Coronary artery (tissue), 2 donors: ENCODE measurements around the gene PATJ.

Experiments
- DNase-seq: peaks from one replicate; pipeline ENCODE4 v3.0.0-alpha.2; 2017; ENCODE audit warnings: low spot score
- H3K27ac ChIP-seq, 2 donors: fragments of 200-600 bp; sonication (generic); one replicate each; pipeline ENCODE4 v1.5.1; 2016 to 2019
- H3K4me3 ChIP-seq: fragments of 200-600 bp; sonication (generic); 2 replicates; pipeline ENCODE4 v1.5.1; 2016; ENCODE audit warnings: mild to moderate bottlenecking, moderate library complexity
- TF ChIP-seq, protein P1 (sequence below): fragments of 200-600 bp; sonication (generic); IDR thresholded peaks from one replicate; pipeline ENCODE4 v1.5.1; 2019; ENCODE audit warnings: antibody characterized with exemption

PATJ gene

DNA sequence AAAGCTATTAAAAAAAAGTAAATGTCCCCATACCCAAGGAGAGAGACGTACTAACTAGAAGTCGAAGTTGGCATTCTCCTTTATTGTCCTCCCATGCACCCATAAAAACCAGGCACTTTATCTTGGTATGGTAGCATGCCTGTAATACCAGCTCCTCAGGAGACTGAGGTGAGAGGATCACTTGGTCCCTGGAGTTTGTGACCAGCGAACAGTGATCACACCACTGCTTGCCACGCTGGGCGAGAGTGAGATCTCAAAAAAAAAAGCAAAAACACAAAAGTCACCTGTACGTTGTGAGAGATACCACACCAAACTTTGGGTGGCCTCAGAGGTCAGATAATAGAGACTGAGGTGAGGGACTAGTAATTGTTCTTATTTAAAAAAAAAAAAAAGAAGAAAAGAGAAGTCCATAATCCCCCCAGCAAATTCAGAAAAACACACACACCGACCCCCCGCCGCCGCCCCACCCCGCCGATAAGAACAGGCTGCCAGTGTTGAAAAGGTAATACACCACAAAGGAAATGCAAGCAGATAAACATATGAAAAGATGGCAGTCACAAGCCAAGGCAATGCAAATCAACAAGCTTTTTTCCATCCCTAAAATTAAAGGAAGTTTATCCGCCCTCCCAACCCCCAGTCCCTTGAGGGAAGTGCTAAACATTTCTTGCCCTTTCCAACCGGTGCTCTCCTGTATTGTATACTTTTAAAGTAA, 455.9 kb downstream of the PATJ start:
- Histone ChIP-seq H3K27ac (no peak overlapping the region), H3K4me3 (no peak overlapping the region)
- DNase-seq: no peak
- TF ChIP-seq, protein P1, sequence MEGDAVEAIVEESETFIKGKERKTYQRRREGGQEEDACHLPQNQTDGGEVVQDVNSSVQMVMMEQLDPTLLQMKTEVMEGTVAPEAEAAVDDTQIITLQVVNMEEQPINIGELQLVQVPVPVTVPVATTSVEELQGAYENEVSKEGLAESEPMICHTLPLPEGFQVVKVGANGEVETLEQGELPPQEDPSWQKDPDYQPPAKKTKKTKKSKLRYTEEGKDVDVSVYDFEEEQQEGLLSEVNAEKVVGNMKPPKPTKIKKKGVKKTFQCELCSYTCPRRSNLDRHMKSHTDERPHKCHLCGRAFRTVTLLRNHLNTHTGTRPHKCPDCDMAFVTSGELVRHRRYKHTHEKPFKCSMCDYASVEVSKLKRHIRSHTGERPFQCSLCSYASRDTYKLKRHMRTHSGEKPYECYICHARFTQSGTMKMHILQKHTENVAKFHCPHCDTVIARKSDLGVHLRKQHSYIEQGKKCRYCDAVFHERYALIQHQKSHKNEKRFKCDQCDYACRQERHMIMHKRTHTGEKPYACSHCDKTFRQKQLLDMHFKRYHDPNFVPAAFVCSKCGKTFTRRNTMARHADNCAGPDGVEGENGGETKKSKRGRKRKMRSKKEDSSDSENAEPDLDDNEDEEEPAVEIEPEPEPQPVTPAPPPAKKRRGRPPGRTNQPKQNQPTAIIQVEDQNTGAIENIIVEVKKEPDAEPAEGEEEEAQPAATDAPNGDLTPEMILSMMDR: no peak

DNA sequence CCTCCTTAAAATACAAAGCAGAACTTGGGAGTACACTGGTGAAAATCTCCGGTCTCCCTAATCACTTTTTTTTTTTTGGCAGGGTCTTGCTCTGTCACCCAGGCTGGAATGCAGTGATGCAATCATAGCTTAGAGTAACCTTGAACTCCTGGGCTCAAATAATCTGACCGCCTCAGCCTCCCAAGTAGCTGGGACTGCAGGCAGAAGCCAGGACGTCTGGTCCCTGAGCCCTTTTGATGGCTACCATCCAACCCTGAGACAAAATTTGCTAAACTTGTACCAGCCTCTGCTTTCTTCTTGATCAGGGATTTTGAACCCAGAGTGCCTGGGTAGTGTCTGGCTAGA, 456.5 kb downstream of the PATJ start:
- DNase-seq: no peak
- no peak overlapping the region for H3K4me3 ChIP-seq
- H3K27ac ChIP-seq: no peak overlapping the region
- TF ChIP-seq, protein P1: no peak

DNA sequence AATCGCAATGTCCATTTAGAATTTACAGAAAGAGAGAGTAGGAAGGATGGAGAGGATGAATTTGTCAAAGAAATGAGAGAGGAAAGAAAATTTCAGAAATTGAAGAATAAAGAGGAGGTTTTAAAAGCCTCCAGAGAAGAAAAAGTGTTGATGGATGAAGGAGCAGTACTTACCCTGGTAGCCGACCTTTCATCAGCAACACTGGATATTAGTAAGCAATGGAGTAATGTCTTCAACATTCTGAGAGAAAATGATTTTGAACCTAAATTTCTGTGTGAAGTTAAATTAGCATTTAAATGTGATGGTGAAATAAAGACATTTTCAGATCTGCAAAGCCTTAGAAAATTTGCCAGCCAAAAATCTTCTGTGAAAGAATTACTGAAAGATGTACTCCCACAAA, 464.9 kb downstream of the PATJ start:
- DNase-seq: no peak
- TF ChIP-seq, protein P1: no peak

DNA sequence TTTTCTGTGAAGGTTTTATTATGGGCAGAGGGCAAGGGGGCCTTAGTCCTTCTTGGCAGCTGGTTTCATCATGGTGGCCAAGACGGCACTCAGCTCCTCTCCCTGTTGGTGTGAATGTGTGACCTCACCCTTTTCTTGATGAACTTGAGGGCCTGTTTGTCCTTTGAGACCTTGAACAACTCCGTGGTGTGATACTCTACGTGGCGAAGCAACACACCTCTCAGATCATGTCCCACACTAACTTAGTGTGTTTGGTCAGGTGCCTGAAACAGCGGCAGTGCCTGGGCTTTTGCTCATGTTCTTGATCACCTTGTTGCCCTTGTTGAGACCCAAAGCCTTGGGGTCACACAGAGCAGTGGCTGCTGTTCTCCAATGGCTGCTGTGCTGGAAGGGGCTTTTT, 465.8 kb downstream of the PATJ start:
- TF ChIP-seq, protein P1: no peak
- no peak overlapping the region for H3K27ac ChIP-seq
- DNase-seq: no peak
- no peak overlapping the region for H3K4me3 ChIP-seq

More for the DNA sequence above, 464.9 kb downstream of the PATJ start:
- Histone ChIP-seq H3K27ac (no peak overlapping the region), H3K4me3 (no peak overlapping the region)

DNA sequence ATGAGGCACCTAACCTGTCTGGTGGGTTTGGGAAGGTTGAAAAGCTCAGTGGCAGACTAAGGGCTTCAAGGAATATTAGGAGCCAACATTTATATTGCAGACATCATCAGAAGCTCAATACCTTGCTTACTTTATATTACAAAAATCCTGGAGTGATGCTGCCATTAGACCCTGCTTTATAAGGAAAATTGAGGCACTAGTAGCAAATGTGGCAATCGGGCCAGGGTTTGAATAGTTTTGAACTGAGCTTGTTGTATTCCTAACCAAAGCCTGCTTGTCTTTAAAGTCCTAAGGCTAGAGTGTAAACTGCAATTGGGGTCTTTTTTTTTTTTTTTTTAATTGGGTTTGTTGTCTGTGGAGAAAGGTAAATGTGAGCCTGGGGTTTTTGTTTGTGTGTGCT, 466.7 kb downstream of the PATJ start:
- no peak for DNase-seq
- TF ChIP-seq, protein P1: no peak
- Histone ChIP-seq H3K4me3 (no peak overlapping the region), H3K27ac (no peak overlapping the region)

DNA sequence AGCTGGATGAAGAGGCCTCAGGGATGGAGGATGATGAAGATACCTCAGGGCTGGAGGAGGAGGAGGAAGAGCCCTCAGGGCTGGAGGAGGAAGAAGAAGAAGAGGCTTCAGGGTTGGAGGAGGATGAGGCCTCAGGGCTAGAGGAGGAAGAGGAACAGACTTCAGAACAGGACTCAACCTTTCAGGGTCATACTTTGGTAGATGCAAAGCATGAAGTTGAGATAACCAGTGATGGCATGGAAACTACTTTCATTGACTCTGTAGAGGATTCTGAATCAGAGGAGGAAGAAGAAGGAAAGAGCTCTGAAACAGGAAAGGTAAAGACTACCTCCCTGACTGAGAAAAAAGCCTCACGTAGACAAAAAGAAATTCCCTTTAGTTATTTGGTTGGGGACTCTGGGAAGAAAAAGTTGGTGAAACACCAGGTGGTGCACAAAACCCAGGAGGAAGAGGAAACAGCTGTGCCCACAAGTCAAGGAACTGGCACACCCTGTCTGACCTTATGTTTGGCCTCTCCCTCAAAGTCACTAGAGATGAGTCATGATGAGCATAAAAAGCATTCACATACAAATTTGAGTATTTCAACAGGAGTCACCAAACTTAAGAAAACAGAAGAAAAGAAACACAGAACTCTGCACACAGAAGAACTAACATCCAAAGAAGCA, 467.8 kb downstream of the PATJ start:
- Histone ChIP-seq H3K27ac (no peak overlapping the region), H3K4me3 (no peak overlapping the region)
- TF ChIP-seq, protein P1: no peak
- DNase-seq: no peak

DNA sequence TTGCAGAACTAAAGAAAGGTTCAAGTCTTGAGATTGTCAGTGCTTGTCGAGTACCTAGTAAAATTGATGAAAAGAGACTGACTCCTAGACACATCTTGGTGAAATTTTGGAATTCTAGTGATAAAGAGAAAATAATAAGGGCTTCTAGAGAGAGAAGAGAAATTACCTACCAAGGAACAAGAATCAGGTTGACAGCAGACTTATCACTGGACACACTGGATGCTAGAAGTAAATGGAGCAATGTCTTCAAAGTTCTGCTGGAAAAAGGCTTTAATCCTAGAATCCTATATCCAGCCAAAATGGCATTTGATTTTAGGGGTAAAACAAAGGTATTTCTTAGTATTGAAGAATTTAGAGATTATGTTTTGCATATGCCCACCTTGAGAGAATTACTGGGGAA, 468.7 kb downstream of the PATJ start:
- TF ChIP-seq, protein P1: no peak
- Histone ChIP-seq H3K27ac (no peak overlapping the region), H3K4me3 (no peak overlapping the region)
- no peak for DNase-seq
